Measurements from ENCODE around the gene TBC1D10B.
"Not testable (repeated sequence)": the region's sequence is repeated elsewhere in the genome, so short reads cannot be mapped to it uniquely, and the experiment has no call there.

Gene TBC1D10B

DNA sequence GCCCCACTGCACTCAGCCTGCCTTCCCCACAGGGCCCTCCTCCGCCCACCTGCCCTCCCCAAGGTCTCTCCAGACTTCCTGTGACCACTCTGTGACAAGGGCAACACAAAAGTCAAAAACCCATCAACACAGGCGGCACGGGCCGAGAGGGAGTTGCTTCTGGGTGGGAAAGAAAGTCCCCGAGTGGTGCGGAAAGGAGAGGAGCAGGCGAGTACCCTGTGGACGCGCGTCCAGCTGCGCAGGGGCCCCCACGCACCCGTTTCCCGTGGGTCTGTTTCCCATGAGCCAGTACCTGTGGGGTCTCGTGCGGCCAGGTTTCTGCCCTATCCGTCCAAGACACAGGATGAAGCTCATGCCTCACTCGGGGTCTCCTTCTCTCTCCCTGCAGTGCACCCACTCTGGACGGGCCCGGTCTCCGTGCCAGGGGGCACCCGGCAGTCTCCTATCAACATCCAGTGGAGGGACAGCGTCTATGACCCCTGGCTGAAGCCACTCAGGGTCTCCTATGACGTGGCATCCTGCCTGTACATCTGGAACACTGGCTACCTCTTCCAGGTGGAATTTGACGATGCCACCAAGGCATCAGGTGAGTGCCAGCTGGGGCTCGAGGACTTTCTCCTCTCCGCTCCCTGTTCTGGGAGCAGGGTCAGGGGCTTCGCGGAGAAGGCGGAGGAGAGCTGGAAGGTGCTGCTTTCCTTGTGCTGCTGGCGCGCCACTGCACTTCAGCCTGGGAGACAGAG is 27.4 kb downstream of the TBC1D10B start:
- H3K27ac ChIP-seq: no peak overlapping the region
- no peak for TF ChIP-seq ZFX (IDR thresholded peaks at IDR 0.05; ENCODE audit: borderline replicate concordance)

DNA sequence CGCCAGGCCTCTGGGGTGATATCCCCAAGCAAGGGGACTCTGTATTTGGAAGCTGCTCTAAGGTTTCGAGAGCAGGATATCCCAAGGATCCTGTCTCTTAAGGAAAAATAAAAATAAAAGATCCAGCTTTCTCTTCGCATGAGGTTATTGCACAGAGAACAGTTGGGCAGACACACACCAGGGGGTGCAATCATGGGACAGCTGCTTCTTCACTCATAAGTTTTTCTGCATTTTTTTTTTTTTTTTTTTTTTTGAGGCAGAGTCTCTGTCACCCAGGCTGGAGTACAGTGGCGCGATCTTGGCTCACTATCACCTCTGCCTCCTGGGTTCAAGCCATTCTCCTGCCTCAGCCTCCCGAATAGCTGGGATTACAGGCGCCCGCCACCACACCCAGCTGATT is 28.3 kb downstream of the TBC1D10B start:
- not testable (repeated sequence) for H3K27ac ChIP-seq

DNA sequence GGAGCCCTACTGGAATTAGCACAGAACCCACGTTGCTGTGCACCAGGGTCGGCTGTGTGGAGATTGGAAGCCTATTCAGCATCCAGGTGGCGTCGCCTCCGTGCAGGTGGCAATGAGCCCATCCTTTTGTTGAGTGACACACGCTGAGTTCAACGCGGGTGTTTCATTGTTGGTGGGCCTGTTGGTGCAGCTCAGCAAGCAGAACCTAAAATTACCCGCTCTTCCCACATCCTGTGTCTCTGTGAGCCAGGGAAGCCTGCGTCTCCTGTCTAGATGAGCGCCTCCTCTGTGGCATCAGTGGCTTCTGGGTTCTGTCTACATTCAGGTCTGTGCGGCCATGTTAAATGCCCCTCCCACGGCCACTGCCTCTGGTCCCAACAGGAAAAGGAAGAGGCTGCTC is 29.7 kb downstream of the TBC1D10B start:
- TF ChIP-seq ZFX (IDR thresholded peaks at IDR 0.05; ENCODE audit: borderline replicate concordance): no peak
- TF ChIP-seq, protein P1, sequence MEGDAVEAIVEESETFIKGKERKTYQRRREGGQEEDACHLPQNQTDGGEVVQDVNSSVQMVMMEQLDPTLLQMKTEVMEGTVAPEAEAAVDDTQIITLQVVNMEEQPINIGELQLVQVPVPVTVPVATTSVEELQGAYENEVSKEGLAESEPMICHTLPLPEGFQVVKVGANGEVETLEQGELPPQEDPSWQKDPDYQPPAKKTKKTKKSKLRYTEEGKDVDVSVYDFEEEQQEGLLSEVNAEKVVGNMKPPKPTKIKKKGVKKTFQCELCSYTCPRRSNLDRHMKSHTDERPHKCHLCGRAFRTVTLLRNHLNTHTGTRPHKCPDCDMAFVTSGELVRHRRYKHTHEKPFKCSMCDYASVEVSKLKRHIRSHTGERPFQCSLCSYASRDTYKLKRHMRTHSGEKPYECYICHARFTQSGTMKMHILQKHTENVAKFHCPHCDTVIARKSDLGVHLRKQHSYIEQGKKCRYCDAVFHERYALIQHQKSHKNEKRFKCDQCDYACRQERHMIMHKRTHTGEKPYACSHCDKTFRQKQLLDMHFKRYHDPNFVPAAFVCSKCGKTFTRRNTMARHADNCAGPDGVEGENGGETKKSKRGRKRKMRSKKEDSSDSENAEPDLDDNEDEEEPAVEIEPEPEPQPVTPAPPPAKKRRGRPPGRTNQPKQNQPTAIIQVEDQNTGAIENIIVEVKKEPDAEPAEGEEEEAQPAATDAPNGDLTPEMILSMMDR (IDR thresholded peaks at IDR 0.05): no peak
- H3K27ac ChIP-seq: no peak overlapping the region

DNA sequence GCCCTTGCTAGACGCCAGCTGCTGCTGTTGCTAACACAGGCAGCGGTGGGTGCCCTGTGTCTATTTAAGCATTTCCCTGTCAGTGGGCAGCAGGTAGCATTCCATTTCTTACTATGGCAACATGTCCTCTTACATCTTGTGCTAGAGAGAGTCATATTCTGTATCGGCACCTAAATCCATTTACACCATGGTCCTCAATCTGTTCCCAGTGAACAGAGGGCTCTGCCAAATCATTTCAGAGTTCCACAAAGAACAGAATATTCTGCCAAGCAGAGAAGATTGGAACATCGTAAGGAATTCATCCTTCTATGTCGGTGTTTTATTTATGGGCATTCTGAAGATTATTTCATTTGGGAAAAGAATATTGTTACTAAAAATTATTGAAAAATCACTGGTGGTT is 31.6 kb downstream of the TBC1D10B start:
- H3K27ac ChIP-seq: not testable (repeated sequence)

DNA sequence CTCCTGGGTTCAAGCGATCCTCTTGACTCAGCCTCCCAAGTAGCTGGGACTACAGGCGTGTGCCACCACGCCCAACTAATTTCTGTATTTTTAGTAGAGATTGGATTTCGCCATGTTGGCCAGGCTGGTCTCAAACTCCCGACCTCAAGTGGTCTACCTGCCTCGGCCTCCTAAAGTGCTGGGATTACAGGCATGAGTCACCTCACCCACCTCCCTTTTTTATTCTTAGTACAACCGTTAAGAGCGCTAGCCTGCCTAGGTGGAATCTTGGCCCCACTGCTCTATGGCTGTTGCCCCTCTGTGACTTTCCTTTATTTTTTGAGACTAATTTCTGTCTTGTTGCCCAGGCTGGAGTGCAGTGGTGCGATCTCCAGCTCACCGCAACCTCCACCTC is 32.3 kb downstream of the TBC1D10B start:
- H3K27ac ChIP-seq: not testable (repeated sequence)

DNA sequence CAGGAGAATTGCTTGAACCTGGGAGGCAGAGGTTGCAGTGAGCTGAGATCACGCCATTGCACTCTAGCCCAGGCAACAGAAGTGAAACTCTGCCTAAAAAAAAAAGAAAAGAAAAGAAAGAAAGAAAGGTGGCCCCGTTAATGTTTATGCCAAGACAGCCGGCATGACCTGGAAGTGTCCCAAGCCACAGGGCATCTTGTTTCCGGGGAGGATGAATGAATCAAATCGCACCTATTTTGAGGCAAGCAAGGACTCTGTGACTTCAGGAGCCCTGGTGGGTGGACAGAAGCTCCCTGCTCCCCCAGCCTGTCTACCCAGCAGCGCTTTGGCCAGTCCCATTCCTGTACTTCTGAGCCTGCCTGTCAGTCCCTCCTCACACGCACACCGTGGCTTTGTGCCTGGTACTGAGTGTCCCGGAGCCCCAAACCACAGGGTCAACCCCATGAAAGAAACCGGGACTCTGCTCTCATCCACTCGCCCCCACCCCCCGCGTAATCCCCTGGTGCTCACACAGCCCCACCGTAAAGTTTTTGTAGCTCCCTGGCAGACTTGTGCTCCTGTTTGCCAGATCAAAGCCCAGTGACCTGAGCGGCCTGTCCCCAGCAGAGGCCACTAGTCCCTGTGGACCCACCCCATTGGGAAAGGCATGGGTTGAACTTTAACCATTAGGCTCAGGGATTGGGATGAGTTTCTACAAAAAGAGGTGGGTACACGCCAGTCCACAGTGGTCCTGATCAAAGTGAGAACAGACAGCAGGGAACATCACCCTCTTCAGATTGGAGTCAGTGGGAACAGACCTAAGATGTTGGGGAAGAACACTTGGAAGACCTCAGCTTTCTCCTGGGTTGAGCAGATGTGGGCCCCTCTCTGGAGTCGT is 34.5 kb downstream of the TBC1D10B start:
- no peak for TF ChIP-seq ZFX (IDR thresholded peaks at IDR 0.05; ENCODE audit: borderline replicate concordance)
- TF ChIP-seq, protein P1 (IDR thresholded peaks at IDR 0.05): no peak
- peak overlapping the region; percentile 92 for H3K27ac ChIP-seq

DNA sequence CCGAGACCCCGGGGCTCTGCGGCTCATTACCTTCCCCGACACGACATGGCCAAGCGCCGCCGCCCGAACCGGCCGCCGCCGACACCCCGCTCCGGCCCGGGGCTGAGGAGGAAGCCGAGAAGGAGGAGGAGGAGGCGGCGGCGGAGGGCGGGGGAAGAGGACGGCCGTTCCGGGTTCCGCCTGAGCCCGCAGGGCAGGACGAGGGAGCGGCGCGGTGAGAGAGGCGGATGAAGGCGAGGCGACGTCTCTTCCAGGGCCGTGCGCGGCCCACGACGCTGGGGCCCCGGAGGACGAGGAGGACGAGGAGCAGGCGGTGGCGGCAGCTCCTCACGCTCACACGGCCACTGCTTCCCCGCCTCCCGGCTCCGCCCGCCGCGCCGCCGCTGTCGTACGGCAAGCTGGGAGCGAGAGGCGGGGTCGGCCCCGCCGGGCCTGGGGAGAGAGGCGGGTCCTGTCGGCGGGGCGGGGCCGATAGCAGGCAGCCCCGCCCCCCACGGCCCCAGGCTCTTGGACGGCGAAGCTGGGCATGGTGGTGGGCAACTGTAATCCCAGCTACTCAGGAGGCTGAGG is 35.2 kb downstream of the TBC1D10B start:
- peak overlapping the region; percentile 92 for H3K27ac ChIP-seq

DNA sequence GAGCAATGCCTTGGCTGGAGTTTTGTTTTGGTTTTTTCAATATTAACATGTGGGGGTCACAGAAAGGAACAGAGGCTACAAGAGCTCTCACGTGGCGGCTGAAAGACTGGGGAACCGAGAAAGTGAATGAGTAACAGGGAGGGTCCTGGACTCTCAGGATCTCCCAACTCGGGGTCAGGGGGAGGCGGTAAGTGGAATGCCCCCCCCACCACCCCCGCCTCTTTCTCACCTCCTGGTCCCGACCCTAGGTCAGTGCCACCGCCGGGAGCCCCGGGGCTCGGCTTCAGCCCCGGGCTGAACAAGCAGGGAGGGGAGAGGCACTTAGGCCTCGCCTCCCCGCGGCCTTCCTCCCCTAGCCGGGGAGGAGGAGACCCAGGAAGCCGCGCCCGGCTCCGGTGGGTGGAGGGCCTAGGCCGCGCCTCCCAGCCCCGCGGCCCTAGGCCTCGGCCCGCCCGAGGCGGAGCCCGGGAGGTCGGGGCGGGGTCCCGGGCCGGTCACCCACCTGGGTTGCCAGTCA is 35.8 kb downstream of the TBC1D10B start:
- peak overlapping the region; percentile 92 for H3K27ac ChIP-seq

DNA sequence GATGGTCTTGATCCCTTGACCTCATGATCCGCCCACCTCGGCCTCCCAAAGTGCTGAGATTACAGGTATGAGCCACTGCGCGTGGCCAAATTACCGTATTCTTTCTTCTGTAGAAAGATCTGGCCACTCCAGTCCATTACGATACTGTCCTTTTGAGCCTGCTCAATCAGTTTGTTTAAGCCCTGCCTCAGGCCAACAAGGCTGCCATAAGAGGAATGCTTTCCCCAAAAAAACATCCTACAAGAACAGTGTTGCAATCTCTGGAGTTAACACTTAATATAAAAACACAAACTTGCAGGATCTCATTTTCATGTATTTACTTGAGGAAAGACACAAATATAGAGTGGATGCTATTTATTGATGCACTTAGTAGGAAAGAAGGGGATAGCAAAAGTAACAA is 46.1 kb downstream of the TBC1D10B start:
- not testable (repeated sequence) for H3K27ac ChIP-seq

DNA sequence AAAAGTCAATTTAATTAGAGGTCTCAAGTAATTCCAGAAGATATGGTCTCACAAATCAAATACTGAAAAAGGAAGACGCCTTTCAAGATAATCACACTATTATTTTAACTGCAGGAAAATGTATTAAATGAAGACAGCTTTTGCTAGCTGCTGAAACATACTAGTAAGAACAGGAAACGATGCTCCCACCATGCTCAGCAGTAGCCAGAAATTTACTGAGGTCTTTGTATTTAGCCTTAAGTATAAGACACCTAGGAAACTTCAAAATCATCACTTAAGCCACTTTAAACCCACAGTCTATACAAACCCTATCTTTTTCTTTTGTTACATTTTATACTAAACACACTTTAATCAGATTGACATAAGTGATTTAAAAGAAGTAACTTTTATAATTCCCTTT is 51.6 kb downstream of the TBC1D10B start:
- H3K27ac ChIP-seq: not testable (repeated sequence)

DNA sequence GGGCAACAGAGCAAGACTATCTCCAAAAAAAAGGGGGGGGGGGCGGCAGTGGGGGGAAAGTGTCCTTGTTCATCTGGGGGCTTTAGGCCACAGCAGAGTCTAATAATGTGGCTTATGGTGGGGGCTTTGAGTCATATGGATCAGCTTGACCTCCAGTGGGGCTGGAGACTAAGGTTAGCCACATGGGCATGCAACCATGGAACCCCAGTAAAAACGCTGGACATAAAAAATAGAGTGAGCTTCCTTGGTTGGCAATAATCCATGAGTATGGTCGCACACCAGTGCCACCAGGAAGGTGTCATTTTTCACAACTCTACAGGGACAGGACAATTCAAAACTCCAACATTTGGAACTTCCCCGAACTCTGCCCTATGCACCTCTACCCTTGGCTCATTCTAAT is 59.4 kb downstream of the TBC1D10B start:
- H3K27ac ChIP-seq: not testable (repeated sequence)

DNA sequence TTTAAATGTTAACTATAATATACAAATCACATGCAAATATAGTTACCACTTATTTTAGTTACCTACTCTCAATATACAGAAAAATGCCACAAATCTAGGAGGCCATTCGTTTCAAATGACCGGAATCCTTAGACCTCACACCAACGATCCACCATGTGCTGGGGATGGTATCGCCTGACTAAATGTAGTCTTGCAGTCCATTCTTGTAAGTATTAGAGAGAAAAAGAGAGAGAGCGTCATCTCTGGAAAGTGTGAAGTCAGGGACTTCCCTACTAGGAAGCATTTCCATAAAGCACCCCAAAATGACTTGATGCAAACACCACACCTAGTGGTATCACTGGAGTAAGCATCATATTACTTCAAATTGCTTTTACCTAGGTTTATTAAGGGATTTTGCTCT is 61.0 kb downstream of the TBC1D10B start:
- H3K27ac ChIP-seq: not testable (repeated sequence)

Measured in 22Rv1 (cell line).